ENCODE results near the gene PYCR2. TPM values are rescaled to one million over a fixed set of nuclear protein-coding genes. Genes with fewer than 3 reads are reported as not detected.

PYCR2 gene
- total and polyA plus RNA-seq, 2 of the 8 experiments (the other 6 are each of a cell fraction or from before 2014, with no cell fraction given), result 79.3 to 84.6 TPM

DNA sequence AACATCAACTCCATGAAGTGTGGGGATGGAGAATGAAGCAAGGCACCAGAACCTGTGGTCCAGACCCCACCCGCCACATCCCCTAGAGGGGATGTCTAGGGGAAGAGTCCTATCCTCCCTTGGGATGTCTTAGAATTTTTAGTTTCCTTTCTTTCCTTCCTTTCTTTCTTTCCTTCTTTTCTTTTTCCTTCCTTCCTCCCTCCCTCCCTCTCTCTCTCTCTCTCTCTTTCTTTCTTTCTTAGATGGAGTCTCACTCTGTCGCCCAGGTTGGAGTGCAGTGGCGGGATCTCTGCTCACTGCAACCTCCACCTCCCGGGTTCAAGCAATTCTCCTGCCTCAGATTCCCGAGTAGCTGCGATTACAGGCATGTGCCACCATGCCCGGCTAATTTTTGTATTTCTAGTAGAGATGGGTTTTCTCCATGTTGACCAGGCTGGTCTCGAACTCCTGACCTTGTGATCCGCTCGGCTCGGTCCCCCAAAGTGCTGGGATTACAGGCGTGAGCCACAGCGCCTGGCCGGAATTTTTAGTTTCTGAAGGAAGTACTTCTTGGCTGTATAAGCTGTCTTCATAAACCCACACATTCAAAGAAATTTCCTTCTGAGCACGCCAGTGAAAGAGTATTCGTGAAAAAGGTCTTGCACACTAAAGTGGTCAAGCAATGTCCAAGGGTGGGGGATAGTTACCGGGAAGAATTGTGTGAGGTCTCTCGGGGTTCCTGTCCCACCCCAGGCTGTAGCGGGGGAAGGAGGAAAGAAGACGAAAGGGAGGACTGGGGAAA is 37.8 kb upstream of the PYCR2 start:
- Histone ChIP-seq H3K27me3 (replicated peaks in 1 of 4; ENCODE audit: control insufficient read depth in 3 of 4, extremely low read depth in 1 of 4, insufficient read depth in 3 of 4, low read length in 3 of 4) (no peaks in the 10 kb centered on the region), H3K79me2 (ENCODE audit: control insufficient read depth in 1 of 2, insufficient read depth in 2 of 2, low read length in 2 of 2) (no peaks in the 10 kb centered on the region), H3K36me3 (ENCODE audit: control insufficient read depth in 2 of 4, insufficient read depth in 4 of 4, low read length in 3 of 4) (no peaks in the 10 kb centered on the region), H4K5ac (ENCODE audit: insufficient read length, low read depth, low read length) (no peak overlapping the region), H2AFZ (ENCODE audit: low read length) (no peak overlapping the region), H3K14ac (ENCODE audit: insufficient read length) (no peak overlapping the region), H2BK20ac (ENCODE audit: low read length) (no peak overlapping the region), H2BK120ac (replicated peaks; ENCODE audit: low read depth, low read length) (no peak overlapping the region), H2BK12ac (ENCODE audit: low read depth, low read length) (no peak overlapping the region), H3K4me2 (ENCODE audit: insufficient read depth in 1 of 2, low read depth in 2 of 2, low read length in 2 of 2) (no peak overlapping the region), H2AK5ac (ENCODE audit: low read depth, low read length) (no peak overlapping the region), H3K18ac (ENCODE audit: extremely low read depth, low read length) (no peak overlapping the region), H4K20me1 (replicated peaks in 1 of 2; ENCODE audit: control insufficient read depth in 1 of 2, insufficient read depth in 2 of 2, low read length in 2 of 2) (no peaks in the 10 kb centered on the region), H3K23me2 (ENCODE audit: low read depth, low read length) (no peaks in the 10 kb centered on the region), H3K9ac (replicated peaks in 1 of 4; ENCODE audit: extremely low read depth in 1 of 4, low read depth in 3 of 4, low read length in 3 of 4) (no peak overlapping the region), H3K4me1 (replicated peaks in 1 of 4; ENCODE audit: control insufficient read depth in 3 of 4, insufficient read depth in 4 of 4, low read length in 3 of 4) (no peaks in the 10 kb centered on the region), H3K27ac (ENCODE audit: low read depth, low read length) (no peak overlapping the region), H3K9me3 (ENCODE audit: insufficient read depth in 2 of 2, low read depth in 1 of 2, low read length in 1 of 2) (no peaks in the 10 kb centered on the region), H3K23ac (ENCODE audit: insufficient read length) (no peak overlapping the region), H4K8ac (ENCODE audit: extremely low read depth, insufficient read depth, low read length) (no peak overlapping the region), H4K91ac (replicated peaks; ENCODE audit: insufficient read length, low read length) (no peak overlapping the region), H3K4me3 (ENCODE audit: extremely low read depth in 1 of 4, insufficient read depth in 2 of 4, low read depth in 3 of 4, low read length in 4 of 4) (no peak overlapping the region), H2BK5ac (ENCODE audit: low read depth, low read length) (no peak overlapping the region), H3K56ac (replicated peaks; ENCODE audit: insufficient read length, low read depth, low read length) (no peak overlapping the region), H3K79me1 (ENCODE audit: low read depth, low read length) (no peaks in the 10 kb centered on the region), H2BK15ac (ENCODE audit: low read length) (no peak overlapping the region), H3K4ac (replicated peaks; ENCODE audit: insufficient read length, low read depth, low read length) (no peak overlapping the region)
- TF ChIP-seq HDAC2 (IDR thresholded peaks at IDR 0.05; ENCODE audit: borderline replicate concordance in 1 of 2, low read depth in 2 of 2, low read length in 2 of 2) (no peak), SAP30 (IDR thresholded peaks at IDR 0.05; ENCODE audit: insufficient read depth, insufficient replicate concordance, low read length) (no peak), JUN (IDR thresholded peaks at IDR 0.05; ENCODE audit: low read depth, low read length) (no peak), PHF8 (conservative IDR thresholded peaks at IDR 0.05; ENCODE audit: low read depth, low read length) (no peak), SRF (IDR thresholded peaks at IDR 0.05; ENCODE audit: low read depth, low read length) (no peak), CBX5 (IDR thresholded peaks at IDR 0.05; ENCODE audit: low read depth, low read length) (no peak), ZNF274 (IDR thresholded peaks at IDR 0.05; ENCODE audit: borderline replicate concordance, extremely low read depth, low read length) (no peak), SUZ12 (IDR thresholded peaks at IDR 0.05; ENCODE audit: low read length) (no peak)
- ChIA-PET CTCF (ENCODE audit: partially characterized antibody) (interaction anchor here (0.5 to 7.4 kb wide), 43 partner anchors 8 to 511 kb away, joined by 3 to 86 read pairs (median 5); partner anchors contain the start of genes LEFTY2, PYCR2, SDE2 and TMEM63A), POLR2A (ENCODE audit: partially characterized antibody) (interaction anchor here (0.8 to 1.4 kb wide), 6 partner anchors 10 to 101 kb away, joined by 3 to 5 read pairs (median 4); partner anchors contain the start of genes H3-3A and SDE2)
- WGBS, 2 experiments (ENCODE audit: extremely low coverage in 1 of 2, insufficient coverage in 1 of 2, insufficient read length in 1 of 2, insufficient replicate concordance in 2 of 2, low coverage in 1 of 2, low lambda C conversion rate in 2 of 2, missing lambda C conversion rate in 1 of 2), result 85% methylated on average over 17 of the region's 20 CpGs; no CpG with 5 or more reads in 1 of the 2 experiments
- no peak for FAIRE-seq
- no peak for DNase-seq (ENCODE audit: low read depth in 1 of 2, low spot score in 2 of 2)
